Left lobe of liver (tissue), 2 donors: Measurements from ENCODE around the gene ZNF467. TPM values are rescaled to one million over a fixed set of nuclear protein-coding genes. Genes with fewer than 3 reads are reported as not detected.

Source experiments
- ATAC-seq: fragments of 200-7000 bp; cut with Tn5 transposase; one replicate; pipeline ENCODE4 v1.9.1; 2020; ENCODE audit warnings: mild to moderate bottlenecking, moderate library complexity
- DNase-seq: peaks from one replicate; pipeline ENCODE4 v3.0.0-alpha.2; 2020; ENCODE audit warnings: low spot score
- total RNA-seq: library from RNA; stranded (reverse); gene quantifications from one replicate; pipeline ENCODE4 v1.2.1, GENCODE V29; 2021
- donor health status: DM: no; HTN: no; CAD: no; lungs with moderate emphysema.
- donor health status: DM: no; HTN: yes; CAD: no.

Gene ZNF467
- total RNA-seq, 1 donor from 2014 or later, result 18.9 TPM

- no peak for DNase-seq
- no peak for ATAC-seq
Observed at GRCh38 chr7:149729983-149730801, 43.2 kb downstream of the ZNF467 start.

DNA sequence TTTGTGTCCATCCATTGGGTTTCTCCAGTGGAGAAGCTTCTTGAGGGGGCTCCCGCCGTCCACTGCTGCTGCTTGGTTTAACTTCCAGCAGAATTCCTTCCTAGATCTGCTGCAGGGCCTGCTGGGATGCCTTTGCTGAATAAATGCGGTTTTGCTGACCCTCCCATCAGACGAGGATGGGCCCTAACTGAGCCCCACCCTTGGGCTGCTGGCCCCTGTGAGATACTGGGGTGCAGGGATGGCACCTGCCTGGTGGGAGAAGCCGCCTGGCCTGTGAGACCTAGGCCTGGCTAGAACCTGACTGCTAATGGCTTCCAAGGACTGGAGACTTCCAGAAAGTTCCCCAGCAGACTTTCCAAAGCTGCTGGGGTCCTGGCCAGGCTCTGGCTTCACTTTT lies 43.8 kb downstream of the ZNF467 start:
- ATAC-seq, result no peak
- DNase-seq, result no peak

DNA sequence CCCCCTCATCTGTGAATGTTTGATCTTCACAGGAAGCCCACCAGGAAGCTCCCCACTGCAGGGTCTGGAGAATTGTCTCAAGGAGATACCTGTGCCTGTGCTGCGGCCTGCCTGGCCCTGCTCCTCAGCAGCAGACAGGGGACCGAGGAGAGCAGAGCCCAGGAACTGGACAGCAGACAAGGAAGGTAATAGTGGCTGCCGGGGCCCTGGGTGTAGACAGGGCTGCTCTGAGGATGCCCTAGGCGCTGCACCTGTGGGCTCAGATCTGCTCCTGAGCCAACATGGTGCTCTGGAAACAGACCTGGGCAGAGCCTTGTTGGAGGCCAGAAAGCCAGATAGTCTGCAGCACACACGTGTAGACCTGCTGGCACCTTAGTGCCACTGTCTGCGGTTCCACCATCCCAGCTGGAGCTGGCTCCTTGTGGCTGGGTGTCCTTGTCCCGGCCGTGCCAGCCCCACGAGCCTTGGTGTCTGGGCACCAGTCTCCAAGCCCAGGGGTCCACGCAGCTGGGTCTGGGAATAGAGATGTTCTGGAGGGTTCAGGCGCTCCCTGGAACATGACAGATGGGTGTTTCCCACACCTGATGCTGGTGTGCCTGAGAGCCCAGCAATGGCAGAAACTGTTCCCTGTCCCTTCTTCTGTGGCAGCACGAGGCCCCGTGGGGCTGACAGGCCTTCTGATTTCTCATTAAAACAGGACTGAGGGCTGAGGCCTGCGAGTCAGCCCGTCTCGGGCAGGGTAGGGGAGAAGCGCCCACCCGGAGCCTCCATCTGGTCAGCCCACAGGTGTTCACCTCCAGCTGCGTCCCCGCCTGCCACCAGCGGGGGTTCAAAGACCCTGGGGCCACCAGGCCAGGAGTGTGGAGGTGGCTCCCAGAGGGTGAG lies 44.7 kb downstream of the ZNF467 start:
- DNase-seq, result no peak
- no peak for ATAC-seq

- DNase-seq (no peak), ATAC-seq (no peak)
Observed at GRCh38 chr7:149727899-149728476, 45.4 kb downstream of the ZNF467 start.

- DNase-seq, result no peak
- ATAC-seq, result no peak
Observed at GRCh38 chr7:149727053-149727898, 46.1 kb downstream of the ZNF467 start.

GRCh38 chr7:149725916-149726315 lies 47.5 kb downstream of the ZNF467 start:
- DNase-seq (no peak), ATAC-seq (no peak)

DNA sequence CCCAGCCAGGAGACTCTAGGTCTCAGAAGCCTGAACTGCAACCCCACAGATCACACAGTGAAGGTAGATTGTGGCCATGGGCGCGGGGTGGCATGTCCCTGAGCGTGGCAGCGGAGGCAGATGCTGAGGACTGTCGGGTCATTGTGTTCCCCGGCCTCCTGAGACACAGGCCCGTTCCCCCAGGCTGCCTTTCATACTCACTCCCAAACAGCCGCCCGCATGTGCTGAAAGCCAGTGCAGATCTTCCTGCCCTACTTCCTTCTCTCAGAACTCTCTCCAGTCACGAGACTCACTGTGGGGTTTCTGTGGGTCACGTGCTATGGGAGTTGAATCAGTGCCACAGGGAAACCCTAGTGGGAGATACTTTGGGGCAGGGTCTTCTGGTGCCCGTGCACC lies 48.0 kb downstream of the ZNF467 start:
- ATAC-seq (no peak), DNase-seq (no peak)

- DNase-seq, result no peak
- ATAC-seq, result no peak
Observed at GRCh38 chr7:149724661-149725425, 48.5 kb downstream of the ZNF467 start.

GRCh38 chr7:149723795-149724495 lies 49.4 kb downstream of the ZNF467 start:
- DNase-seq, result no peak

GRCh38 chr7:149723082-149723767 lies 50.2 kb downstream of the ZNF467 start:
- ATAC-seq (no peak), DNase-seq (no peak)

More at GRCh38 chr7:149723795-149724495, 49.4 kb downstream of the ZNF467 start:
- no peak for ATAC-seq

GRCh38 chr7:149722356-149722957 lies 50.9 kb downstream of the ZNF467 start:
- no peak for DNase-seq
- ATAC-seq, result no peak

DNA sequence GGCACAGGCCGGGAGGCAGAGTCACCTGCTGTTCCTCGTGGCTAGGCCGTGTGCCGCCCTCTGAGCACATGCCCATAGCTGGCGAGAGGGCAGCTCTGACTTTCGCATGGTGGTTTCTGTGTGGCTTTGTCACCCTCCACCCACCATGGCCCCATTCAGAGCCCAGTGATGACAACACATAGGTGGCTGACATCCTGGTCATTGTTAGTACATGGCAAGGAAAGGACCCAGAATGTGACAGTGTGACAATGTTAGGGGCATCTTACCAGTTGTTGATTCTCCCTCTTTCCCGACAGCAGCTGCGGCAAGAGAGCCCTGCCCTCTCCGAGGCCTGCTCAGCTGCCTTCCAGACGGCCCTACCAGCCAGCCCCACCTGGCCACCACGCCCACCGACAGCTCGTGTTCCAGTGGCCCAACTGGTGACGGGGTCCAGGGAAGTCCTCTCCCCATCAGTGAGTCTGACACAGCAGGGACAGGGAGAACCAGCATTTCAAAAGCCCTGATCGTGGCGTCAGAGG lies 52.2 kb downstream of the ZNF467 start:
- ATAC-seq (no peak), DNase-seq (peak; percentile 38)

- peak; percentile 98 for ATAC-seq
- peak; percentile 93 for DNase-seq
Observed at GRCh38 chr7:149720372-149721083, 52.9 kb downstream of the ZNF467 start.

DNA sequence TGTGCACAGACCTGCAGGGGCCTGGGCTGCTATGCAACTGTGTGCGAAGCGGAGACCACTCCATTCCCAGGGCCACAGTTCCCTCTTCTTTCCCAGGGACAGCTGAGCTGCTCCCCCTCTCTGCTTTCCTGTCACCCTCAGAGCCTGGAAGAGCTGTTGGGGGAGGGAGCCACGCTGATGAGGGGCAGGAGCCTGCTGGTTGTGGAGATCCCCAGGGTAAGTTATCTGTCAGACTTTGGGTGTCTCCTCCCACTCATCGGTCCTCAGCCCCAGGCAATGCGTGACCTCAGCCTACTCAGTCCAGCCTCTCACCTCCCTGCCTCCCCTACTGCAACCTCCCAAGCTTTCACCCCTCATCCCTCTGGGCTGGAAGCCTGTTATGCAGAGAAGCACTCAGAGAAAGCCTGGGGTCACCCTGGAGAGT lies 53.5 kb downstream of the ZNF467 start:
- peak; percentile 17 for ATAC-seq
- no peak for DNase-seq

- DNase-seq (no peak), ATAC-seq (no peak)
Observed at GRCh38 chr7:149719050-149719899, 54.1 kb downstream of the ZNF467 start.

GRCh38 chr7:149718730-149719049 lies 54.7 kb downstream of the ZNF467 start:
- ATAC-seq, result no peak
- no peak for DNase-seq

DNA sequence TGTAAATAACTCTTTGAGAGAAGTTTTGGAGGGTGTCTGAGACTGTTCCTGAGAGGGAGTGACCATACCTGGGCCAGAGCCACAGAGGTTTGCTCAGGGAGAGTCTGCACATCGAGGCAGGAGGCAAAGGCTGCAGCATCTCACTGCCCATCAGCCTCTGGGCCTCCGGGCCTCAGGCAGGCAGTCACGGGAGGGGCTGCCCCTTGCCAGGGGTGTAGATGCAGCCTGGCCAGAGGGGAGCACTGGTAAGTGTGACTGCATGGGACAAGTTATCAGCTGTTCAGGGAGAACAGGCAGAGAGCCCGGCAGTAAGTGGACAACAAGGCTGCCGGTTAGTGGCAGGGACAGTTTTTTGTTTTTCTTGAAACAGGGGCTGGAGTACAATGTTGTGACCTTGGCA lies 55.9 kb downstream of the ZNF467 start:
- ATAC-seq (no peak), DNase-seq (no peak)
